HG02840 (cell line): ENCODE data around the gene SYNGR1.

Experiments used
- ATAC-seq: cut with Tn5 transposase; IDR thresholded peaks from one replicate; pipeline ENCODE4 v1.9.1; 2021; ENCODE audit warnings: mild to moderate bottlenecking, moderate library complexity, moderate number of reproducible peaks; ENCODE audit not compliant: unreplicated experiment, low FRiP score

SYNGR1 gene

GRCh38 chr22:39423976-39424375 lies 74.2 kb downstream of the SYNGR1 start:
- no peak for ATAC-seq

- ATAC-seq: no peak
Observed at GRCh38 chr22:39426380-39427043, 76.7 kb downstream of the SYNGR1 start.

DNA sequence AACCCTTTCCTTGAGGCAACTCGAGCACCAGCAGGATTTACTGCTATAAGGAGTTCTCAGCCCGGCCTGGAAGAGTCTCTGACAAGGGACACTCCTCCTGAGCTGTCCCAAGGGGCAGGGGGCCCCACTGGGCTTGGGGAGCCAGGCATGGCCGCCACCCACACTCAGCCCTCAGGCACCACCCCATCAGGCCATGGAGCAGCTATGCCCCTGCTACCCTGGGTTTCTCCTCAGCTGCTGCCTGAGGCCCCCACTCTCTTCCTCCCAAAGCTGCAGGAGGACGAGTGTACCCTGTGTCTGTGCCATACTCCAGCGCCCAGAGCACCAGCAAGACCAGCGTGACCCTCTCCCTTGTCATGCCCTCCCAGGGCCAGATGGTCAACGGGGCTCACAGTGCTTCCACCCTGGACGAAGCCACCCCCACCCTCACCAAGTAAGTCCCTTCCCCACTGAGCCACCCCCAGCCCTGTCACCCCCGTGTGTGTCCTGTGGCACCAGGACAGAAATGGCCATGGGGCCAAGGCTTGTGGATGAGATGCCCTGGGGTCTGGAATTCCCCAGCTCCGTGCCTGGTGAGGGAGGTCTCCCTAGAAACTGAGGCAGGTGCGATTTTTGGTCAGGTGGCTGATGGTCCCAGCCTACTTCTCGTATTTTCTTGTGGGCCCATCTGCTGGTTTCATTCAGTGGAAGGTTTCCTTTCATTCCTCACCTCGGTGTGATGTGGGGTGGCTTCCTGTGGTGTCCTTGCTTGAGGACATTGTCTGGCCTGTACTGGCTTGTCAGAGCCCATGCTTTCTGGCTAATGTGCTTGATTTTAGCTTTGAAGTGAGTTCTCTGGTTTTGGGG lies 78.2 kb downstream of the SYNGR1 start:
- no peak for ATAC-seq

- no peak for ATAC-seq
Observed at GRCh38 chr22:39428597-39429071, 78.8 kb downstream of the SYNGR1 start.

DNA sequence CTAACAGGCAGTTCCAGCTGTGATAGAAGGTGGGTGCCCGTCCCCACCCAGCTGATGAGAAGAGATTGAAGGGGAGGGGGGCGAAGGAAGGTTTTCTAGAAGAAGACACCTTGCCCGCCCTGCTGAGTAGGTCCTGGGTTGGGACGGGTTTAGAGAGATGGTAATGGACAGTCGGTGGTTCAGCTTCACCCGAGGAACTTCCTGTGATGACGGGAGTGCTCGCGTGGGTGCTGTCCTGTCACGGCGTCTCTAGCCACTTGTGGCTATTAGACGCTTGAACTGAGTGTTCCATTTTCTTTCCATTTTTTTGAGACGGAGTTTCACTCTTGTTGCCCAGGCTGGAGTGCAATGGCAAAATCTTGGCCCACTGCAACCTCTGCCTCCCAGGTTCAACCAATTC lies 79.4 kb downstream of the SYNGR1 start:
- no peak for ATAC-seq

- ATAC-seq: no peak
Observed at GRCh38 chr22:39429916-39430575, 80.3 kb downstream of the SYNGR1 start.

DNA sequence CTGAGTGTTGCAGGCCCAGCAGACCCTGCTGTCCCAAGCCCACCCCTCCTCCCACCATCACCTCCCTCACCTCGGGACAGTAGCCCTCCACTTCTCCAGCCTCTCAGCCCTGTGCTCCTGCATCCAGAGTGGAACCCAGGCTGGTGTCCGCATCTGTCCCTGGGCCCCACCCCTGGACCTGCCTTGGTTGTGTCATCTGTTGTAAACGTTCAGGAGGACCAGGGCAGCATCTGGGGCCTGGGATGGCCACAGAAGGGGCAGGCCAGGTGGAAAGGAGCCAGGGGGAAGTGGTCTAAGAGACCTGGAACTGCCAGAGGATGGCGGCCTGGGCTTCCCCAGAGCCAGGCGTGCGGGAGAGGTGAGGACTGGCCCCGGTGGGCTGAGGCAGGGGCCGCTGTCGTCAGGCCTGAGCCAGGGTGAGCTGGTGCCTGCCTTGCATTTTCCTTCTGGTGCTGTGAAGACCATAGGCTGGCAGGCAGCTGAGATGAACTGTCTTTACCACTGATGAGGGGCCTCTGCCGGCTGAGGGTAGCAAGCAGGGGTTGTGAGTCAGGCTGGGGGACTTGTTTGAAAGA lies 80.9 kb downstream of the SYNGR1 start:
- no peak for ATAC-seq

DNA sequence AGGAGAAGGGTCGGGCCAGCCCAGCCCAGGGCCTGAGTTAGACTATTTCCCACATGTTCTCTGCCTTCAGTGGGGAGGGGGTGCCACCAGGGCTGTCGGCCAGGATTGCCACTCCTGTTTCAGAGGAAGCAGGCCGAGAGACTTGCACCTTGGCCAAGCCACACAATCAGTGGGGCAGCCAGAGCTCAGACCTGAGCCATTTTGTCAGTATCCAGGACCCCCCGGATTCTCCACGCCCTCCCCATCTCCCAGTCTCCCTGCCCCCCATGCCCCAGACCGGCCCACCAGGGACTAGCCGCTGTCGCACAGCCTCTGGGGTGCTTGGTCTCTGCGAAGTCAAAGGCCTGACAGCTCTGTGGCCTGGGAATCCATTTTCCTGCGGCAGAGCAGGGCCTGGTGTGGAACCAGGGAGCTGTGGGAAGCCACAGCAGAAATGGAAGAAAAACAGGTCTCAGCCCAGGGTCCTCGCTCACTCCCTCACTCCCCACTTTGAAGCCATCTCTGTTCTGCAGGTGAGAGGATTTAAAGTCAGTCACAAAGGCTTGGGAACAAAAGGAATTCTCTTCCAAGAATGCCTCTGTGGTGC lies 81.5 kb downstream of the SYNGR1 start:
- no peak for ATAC-seq

DNA sequence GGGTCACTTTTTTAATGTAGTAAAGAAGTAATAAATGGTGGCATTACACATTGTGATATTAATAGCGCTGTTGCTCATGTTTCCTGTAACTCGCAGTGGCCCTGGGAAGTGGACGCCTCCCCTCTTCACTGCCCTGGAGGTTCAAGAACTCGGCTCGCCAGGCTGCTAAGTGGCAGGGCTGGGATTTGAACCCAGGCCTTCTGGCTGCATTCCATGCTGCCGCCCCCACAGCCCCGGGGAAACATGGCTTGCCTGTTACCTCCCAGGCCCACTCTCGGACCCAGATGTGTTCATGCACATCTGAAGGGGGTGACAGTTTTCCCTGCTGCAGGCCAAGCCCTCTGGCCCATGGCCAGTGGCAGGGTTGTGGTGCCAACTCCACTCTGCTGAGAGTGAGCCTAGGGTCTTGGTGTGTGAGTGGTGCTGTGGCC lies 82.0 kb downstream of the SYNGR1 start:
- ATAC-seq: no peak

- no peak for ATAC-seq
Observed at GRCh38 chr22:39432361-39432811, 82.6 kb downstream of the SYNGR1 start.

DNA sequence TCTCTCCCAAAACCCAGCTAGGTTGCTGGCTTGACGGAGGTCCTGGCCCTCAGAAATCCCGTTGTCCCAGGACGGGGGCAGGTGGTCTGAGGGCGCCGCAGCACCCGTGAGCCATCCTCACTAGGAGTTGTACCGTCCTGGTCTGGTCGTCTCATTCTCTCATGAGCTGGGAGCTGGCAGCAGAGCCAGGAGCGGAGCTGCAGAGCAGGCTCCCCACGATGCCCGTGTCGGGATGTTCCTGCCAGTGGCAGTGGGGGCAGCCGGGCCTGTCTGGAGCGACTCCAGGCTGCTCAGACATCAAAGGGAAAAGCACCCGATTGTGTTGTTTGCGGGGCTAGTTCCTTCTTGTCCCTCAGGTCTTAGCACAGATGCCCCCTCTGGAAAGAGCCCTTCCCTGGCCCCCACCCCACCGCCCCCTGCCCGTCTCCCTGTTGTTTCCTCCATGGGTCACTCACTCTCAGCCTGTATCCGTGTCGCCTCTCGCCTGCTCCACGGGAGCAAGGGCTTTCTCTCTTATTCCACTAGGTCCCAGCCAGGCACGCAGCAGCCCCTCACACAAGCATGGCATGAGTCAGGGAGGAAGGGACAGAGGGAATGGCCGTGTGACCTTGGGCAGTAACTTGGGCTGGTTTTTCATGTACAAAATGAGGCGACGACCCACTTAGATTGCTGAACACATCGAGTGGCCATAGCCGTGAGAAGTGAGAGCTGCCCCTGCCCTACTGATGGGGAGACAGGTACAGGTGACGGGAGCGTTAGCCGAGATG lies 83.9 kb downstream of the SYNGR1 start:
- ATAC-seq: no peak

GRCh38 chr22:39434243-39434653 lies 84.5 kb downstream of the SYNGR1 start:
- no peak for ATAC-seq

GRCh38 chr22:39434721-39435120 lies 84.9 kb downstream of the SYNGR1 start:
- ATAC-seq: no peak
